Kidney (tissue), 14 donors: Measurements from ENCODE around the gene TFAP2D. TPM values are rescaled to one million over a fixed set of nuclear protein-coding genes. Genes with fewer than 3 reads are reported as not detected.

ENCODE experiments used
- DNase-seq, 5 donors: peaks; one replicate each; pipeline ENCODE4 v3.0.0-alpha.2; 2013 to 2020
- FAIRE-seq: peaks from 2 replicates; lab custom pipeline; 2012; peaks lifted over from hg19 to GRCh38; lab: Jason Lieb, UNC
- H3K27ac ChIP-seq, 2 donors: one replicate each; pipeline ENCODE4 v1.7.0; 2013; ENCODE audit warnings: low read depth in 2 of 2, low read length in 2 of 2, inconsistent platforms in 1 of 2
- H3K27me3 ChIP-seq: one replicate; pipeline ENCODE4 v1.7.1; 2013; ENCODE audit warnings: low read length, inconsistent platforms; ENCODE audit not compliant: control insufficient read depth, insufficient read depth
- H3K36me3 ChIP-seq, 3 donors: one replicate each; pipeline versions ENCODE4 v1.7.0 to v1.7.1; 2013; ENCODE audit warnings: low read length in 3 of 3, control low read depth in 1 of 3, inconsistent platforms in 1 of 3; ENCODE audit not compliant: insufficient read depth in 3 of 3, control insufficient read depth in 2 of 3
- H3K4me1 ChIP-seq, 3 donors: one replicate each; pipeline versions ENCODE4 v1.7.0 to v1.7.1; 2013; ENCODE audit warnings: low read length in 3 of 3, inconsistent platforms in 1 of 3, low read depth in 1 of 3; ENCODE audit not compliant: control insufficient read depth in 2 of 3, insufficient read depth in 2 of 3
- H3K4me3 ChIP-seq, 3 donors: one replicate each; pipeline versions ENCODE4 v1.7.0 to v1.8.1; 2013; ENCODE audit warnings: low read length in 3 of 3, control low read depth in 1 of 3, inconsistent platforms in 1 of 3
- H3K9ac ChIP-seq, 3 donors: one replicate each; pipeline versions ENCODE4 v1.7.0 to v1.7.1; 2013; ENCODE audit warnings: low read length in 3 of 3, control low read depth in 1 of 3, inconsistent platforms in 1 of 3
- H3K9me3 ChIP-seq, 3 donors: one replicate each; pipeline versions ENCODE4 v1.7.0 to v1.7.1; 2013; ENCODE audit warnings: low read length in 3 of 3, control low read depth in 1 of 3, inconsistent platforms in 1 of 3; ENCODE audit not compliant: control insufficient read depth in 2 of 3, insufficient read depth in 1 of 3
- intact Hi-C: fragments of 100-400 bp; cut with DNase I; formaldehyde crosslinking; loops from one replicate; pipeline ENCODE4 v1.11.1; 2022
- polyA plus RNA-seq: library from polyadenylated mRNA; stranded (reverse); fragments of 350-450 nt; fragmentation: Illumina TruSeq; extraction: RNeasy Lipid Tissue Mini Kit (QIAGEN cat#74804); gene quantifications from one replicate; pipeline ENCODE4 v1.2.3, GENCODE V29; 2014; ENCODE audit warnings: low read depth, low replicate concordance; ENCODE audit not compliant: insufficient read depth
- total RNA-seq: library from RNA; stranded (reverse); fragmentation: NEBNext Ultra II Directional; extraction: Animal tissue kit (Norgen Biotek cat#: 25700); gene quantifications from one replicate; pipeline ENCODE4 v1.2.1, GENCODE V29; 2021
- TF ChIP-seq, protein P1 (sequence below): IDR thresholded peaks from 3 replicates; pipeline ENCODE4 v1.5.1; 2012; ENCODE audit warnings: mild to moderate bottlenecking, moderate library complexity, borderline replicate concordance; ENCODE audit not compliant: insufficient read depth; ENCODE audit errors: extremely low read depth
- donor health status: control.
- donor health status: control.
- donor health status: control.
- donor health status: control.
- donor health status: control.
- donor health status: DM: yes; HTN: yes; CAD: no.
- donor health status: Normal renal cell carcinoma (clear cell type).

TFAP2D gene
- total and polyA plus RNA-seq, 2 donors from 2014 or later: not detected

DNA sequence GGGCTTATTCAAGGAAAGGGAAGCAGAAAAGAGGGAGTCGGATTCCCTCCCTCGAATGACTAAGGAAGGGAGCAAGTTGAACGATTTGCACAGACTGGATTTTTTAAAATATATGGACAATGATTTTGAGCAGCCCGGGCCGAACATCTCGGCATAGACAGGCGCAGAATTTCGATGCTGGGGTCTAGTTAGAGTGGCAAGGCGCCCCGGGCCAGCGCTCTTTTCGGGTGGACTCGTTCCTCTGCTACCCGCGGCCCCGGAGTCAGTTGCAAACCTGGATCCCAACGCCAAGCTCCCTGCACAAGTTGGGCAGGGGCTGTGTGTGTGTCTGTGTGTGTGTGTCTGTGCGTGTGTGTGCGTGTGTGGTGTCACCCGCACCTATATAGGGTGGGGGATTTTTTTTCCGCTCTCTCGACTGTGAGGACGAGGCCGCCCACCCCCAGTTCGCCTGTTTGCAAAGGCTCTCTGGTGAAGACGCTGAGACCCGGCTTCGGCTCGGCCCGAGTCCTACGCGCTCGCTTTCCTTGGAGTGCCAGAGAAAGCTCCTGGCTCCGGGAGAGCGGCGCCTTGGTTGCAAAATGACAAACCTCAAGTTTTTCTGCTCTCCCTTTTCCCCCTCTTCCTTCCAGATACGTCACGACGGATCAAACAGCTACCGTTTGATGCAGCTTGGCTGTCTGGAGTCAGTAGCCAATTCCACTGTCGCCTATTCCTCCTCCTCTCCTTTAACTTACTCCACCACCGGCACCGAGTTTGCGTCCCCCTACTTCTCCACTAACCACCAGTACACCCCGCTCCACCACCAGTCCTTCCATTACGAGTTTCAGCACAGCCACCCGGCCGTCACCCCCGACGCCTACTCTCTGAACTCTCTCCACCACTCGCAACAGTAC lies 1.4 kb downstream of the TFAP2D start:
- Histone ChIP-seq H3K27ac (no peak overlapping the region), H3K4me1 (no peaks in the 10 kb centered on the region), H3K27me3 (peaks cover 36% of the 10 kb centered on the region), H3K36me3 (no peaks in the 10 kb centered on the region), H3K9me3 (no peaks in the 10 kb centered on the region), H3K9ac (no peak overlapping the region), H3K4me3 (no peak overlapping the region)
- intact Hi-C loops: no loop called here
- FAIRE-seq (no peak), DNase-seq (no peak)
- TF ChIP-seq, protein P1, sequence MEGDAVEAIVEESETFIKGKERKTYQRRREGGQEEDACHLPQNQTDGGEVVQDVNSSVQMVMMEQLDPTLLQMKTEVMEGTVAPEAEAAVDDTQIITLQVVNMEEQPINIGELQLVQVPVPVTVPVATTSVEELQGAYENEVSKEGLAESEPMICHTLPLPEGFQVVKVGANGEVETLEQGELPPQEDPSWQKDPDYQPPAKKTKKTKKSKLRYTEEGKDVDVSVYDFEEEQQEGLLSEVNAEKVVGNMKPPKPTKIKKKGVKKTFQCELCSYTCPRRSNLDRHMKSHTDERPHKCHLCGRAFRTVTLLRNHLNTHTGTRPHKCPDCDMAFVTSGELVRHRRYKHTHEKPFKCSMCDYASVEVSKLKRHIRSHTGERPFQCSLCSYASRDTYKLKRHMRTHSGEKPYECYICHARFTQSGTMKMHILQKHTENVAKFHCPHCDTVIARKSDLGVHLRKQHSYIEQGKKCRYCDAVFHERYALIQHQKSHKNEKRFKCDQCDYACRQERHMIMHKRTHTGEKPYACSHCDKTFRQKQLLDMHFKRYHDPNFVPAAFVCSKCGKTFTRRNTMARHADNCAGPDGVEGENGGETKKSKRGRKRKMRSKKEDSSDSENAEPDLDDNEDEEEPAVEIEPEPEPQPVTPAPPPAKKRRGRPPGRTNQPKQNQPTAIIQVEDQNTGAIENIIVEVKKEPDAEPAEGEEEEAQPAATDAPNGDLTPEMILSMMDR: no peak

DNA sequence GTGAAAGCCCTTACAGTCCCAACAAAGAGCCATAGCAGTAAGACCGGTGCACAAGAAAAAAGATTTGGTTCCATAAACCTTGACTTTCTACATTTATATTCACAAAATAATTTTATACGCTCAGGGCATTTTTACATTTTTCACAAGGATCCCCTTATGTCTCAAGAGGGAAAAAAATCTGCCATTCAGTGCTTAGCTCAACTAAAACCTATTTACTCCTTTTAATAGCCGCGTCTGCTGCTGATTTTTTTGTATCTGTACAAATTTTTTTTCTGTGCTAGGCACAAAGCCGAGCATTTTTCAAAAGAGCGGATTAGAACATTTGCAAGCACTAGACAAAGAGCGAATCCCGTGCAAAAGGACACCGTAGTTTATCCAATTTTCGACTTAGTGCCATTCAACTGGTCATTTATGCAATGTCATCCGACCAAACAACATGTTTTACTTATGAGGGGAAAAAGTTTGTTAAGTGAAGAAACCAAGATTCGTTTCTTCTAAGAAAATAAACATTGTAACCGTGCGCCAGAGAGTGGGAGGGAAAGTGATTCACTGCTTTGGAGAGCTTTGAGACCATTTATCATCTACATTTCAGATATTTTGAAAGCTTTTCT lies 3.7 kb downstream of the TFAP2D start:
- FAIRE-seq (no peak), DNase-seq (no peak)
- TF ChIP-seq, protein P1: no peak
- no peak overlapping the region for H3K4me3 ChIP-seq
- H3K4me1 ChIP-seq: no peaks in the 10 kb centered on the region
- H3K36me3 ChIP-seq: no peaks in the 10 kb centered on the region
- intact Hi-C loops: no loop called here
- no peaks in the 10 kb centered on the region for H3K9me3 ChIP-seq
- H3K27me3 ChIP-seq: peaks cover 40% of the 10 kb centered on the region
- no peak overlapping the region for H3K9ac ChIP-seq
- H3K27ac ChIP-seq: no peak overlapping the region

DNA sequence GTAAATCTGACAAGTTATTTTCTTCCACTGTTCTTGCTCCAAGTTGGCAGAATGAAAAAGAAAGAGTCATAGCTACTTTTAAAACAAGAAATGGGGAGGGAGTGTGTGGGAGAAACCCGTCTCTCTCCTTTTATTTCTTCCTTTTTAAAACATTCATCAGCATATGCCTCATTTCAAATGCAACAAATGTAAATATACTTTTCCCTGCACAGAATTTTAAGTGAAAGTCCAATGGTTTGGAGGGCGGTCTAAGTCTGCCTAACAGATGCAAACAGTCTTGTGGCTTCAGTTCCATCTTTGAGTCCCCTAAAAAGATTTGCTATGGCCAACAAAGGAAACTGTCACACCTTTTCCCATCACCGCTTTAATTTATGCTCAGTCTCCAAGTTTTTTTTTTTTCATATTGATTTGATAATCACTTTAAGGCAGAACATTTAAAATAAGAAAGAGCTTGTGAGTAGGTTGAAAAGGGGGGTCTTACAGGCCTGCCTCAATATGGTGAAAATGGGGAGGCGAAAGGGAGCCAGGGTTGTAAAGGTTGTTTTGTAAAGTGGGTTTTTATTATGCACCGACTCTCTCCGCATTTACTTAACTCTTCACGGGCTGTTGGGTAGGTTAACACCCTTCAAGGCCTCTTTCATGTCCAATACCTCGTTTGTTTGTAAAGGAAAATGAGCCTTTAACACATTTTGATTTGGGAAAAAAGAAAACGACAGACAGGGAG lies 4.6 kb downstream of the TFAP2D start:
- intact Hi-C loops: no loop called here
- no peaks in the 10 kb centered on the region for H3K36me3 ChIP-seq
- no peaks in the 10 kb centered on the region for H3K4me1 ChIP-seq
- no peak overlapping the region for H3K27ac ChIP-seq
- FAIRE-seq (no peak), DNase-seq (no peak)
- no peak overlapping the region for H3K9ac ChIP-seq
- H3K4me3 ChIP-seq: no peak overlapping the region
- no peaks in the 10 kb centered on the region for H3K9me3 ChIP-seq
- TF ChIP-seq, protein P1: no peak
- H3K27me3 ChIP-seq: peaks cover 42% of the 10 kb centered on the region
